EH (cell line): ENCODE measurements around the gene IGF2BP2.
A peak's percentile ranks its signal among the peaks of the same experiment; 100 is the strongest.
"Not testable (repeated sequence)": the region's sequence is repeated elsewhere in the genome, so short reads cannot be mapped to it uniquely, and the experiment has no call there.

ENCODE experiments used
- DNase-seq: peaks from one replicate; pipeline ENCODE4 v3.0.0-alpha.2; 2015; ENCODE audit warnings: low read depth

Gene IGF2BP2

DNA sequence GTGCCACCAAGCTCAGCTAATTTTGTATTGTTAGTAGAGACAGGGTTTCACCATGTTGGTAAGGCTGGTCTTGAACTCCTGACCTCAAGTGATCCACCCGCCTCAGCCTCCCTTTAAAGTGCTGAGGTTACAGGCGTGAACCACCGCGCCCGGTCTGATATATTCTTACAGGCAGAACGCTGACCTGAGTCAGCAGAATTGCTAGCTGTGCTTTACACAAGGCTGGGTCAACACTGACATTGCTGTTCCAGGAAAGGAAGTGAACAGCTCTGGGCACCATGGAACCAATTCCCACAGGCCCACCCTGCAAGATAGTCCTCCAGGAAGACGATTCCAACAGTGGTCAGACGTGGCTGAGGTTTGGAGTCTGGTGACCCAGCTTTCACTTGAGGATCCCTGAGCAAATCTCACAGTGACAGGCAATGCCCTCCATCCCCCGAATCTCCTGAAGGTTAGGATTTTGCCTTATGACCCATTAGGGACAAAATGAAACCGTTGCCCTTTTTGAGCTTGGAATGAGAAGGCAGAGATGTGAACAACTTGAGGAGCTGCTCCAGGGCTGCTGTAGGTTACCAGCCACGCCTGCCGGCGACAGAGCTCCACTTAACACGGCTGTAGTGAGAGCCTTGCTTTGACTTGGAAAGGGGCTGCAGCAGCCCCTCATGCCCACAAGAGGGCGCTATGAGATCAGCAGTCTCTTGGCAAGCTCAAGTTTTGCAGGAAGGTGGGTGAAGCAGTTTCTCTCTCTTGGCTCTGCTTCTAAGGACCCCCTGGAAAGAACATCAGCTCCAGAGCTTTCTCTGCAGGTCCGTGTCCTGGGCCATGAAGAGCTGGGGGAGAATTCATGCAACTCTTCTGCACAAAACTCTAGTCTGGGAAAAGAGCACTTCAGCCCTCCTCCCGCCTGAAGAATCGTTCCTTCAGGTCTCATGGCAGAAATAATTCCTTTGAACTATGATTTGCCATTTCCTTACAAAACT lies 164.6 kb downstream of the IGF2BP2 start:
- DNase-seq = peak; percentile 81

DNA sequence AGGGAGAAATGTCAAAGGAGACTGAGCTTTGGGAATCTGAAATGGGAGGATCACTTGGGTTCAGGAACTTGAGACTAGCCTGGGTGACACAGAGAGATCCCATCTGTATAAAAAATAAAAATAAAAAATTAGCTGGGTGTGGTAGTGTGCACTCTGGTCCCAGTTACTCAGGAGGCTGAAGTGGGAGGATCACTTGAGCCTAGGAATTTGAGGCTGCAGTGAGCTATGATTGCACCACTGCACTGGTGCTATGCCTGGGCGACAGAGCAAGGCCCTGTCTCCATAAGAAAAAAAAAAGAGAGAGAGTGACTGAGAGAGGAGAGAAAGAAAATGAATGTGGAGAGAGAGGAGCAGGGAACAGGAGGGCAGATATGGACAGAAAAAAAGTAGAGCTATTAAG lies 165.9 kb downstream of the IGF2BP2 start:
- no peak for DNase-seq

- DNase-seq = peak; percentile 100
Measured at GRCh38 chr3:185658504-185658912, 166.3 kb downstream of the IGF2BP2 start.

- DNase-seq = no peak
Measured at GRCh38 chr3:185657691-185658503, 166.9 kb downstream of the IGF2BP2 start.

DNA sequence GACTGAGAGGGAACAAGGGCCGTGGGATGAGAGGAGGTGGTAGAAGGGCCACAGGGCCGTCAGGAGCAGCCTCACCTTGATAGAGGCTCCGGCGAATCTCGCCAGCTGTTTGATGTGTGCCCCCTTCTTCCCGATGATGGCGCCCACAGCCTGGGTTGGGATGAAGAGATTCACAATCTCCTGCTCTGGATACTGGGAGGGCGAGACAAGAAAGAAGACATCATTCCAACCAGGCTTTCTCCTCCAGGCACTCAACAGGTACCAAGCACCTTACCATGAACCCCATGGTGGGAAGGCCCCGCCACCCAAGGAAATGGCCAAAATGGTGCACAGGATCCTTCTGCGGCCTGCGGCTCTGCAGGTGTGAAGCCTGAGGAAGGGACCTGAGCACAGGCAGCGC lies 167.6 kb downstream of the IGF2BP2 start:
- no peak for DNase-seq

DNA sequence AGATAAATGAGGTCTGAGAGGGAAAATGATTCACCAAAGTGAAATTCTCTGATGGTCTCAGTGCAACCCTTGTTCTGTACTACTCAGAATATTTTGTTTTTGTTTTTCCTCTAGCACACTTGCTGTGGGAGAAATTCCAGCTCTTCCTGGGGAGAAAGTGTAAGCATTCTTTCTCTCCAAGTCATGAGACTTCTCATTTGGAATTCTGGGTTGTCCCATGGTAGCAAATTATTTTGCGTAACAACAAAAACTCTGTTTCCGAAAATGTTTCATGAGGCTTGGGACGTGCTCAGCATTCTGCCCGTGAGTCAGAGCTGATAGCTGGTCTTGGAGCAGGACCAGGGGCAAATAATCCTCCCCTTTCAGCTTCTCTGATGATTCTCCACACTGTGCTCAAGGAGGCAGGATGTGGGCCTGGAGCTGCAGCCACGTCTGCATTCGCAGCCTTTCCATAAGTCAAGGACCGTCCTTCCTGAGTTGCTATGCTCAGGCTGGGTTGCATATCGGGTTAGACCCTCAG lies 168.5 kb downstream of the IGF2BP2 start:
- DNase-seq = peak; percentile 100

DNA sequence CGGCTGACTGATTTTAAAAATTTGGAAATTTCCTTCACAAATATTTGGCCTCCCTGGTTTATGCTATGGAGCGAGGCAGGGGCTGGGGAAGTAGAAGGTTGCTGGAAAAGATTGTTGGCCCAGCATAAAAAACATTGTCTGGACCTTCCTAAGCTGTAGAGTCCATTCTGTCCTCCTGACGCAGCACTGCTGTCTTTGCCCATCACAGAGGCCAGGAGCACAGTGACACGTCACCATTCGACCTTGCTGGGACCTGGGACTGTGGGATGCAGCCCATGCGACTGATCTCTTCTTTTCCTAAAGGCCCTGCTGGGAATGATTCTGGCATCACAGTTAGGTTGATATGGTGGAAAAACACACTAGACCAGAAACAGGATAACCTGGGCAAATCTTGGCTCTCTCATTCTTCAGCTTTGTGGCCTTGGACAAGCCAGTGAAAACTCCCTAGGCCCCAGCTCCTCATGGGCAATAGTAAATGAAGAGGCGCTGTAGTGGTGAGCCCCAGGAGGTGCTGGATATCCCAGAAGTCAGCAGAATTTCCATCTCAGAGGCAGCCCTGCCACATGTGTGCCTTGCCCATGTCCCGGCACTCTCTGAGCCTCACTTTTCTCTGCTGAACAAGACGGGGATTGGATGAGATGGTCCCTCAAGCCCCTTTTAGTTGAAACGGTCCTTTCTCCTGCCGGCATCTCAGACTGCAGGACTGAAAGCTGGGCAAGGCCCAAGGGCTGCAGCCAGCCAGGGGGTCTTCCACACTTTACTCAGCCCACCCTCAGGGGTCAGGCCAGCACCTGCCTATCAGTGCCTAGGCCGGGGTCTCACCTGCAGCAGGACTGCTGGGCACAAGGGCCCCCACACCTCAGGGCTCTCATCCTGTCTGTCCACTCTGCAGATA lies 169.2 kb downstream of the IGF2BP2 start:
- no peak for DNase-seq

DNA sequence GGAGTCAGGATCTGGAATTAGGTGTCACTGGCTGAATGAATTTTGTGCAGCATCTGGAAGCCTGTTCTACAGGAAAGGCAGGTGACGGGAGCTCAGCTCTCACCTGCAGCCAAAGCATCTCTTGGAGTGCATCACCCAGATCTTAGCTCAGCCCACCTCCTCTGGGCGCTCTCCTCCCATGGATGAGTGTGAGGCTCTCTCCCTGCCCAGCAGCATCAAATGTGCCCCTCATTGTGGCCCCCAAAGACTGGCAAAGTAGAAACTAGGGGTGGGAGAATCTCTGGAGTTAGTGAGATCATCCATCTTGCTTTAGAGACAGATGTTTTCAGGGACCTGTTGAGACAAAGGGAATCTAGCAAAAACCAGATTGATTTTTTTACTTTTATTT lies 170.1 kb downstream of the IGF2BP2 start:
- DNase-seq = no peak

- DNase-seq = no peak
Measured at GRCh38 chr3:185653949-185654757, 170.7 kb downstream of the IGF2BP2 start.

GRCh38 chr3:185651971-185652370 lies 172.9 kb downstream of the IGF2BP2 start:
- DNase-seq = no peak

- DNase-seq = no peak
Measured at GRCh38 chr3:185649414-185649813, 175.4 kb downstream of the IGF2BP2 start.

- DNase-seq = no peak
Measured at GRCh38 chr3:185648396-185648795, 176.4 kb downstream of the IGF2BP2 start.

DNA sequence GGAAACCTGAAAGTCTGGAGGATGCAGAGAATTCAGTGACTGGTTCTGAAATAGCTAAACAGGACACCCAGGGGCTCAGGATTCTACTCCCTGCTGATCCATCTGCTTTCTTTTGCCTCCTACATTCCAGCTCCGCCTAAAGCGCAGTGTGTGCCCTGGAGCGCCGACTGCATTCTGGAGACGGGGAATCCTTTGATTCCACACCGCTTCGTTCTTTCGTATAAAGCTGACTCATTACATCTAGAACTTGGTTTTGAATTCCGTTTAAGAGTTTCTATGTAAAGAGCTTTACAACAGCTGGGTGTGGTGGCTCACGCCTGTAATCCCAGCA lies 177.0 kb downstream of the IGF2BP2 start:
- DNase-seq = no peak

DNA sequence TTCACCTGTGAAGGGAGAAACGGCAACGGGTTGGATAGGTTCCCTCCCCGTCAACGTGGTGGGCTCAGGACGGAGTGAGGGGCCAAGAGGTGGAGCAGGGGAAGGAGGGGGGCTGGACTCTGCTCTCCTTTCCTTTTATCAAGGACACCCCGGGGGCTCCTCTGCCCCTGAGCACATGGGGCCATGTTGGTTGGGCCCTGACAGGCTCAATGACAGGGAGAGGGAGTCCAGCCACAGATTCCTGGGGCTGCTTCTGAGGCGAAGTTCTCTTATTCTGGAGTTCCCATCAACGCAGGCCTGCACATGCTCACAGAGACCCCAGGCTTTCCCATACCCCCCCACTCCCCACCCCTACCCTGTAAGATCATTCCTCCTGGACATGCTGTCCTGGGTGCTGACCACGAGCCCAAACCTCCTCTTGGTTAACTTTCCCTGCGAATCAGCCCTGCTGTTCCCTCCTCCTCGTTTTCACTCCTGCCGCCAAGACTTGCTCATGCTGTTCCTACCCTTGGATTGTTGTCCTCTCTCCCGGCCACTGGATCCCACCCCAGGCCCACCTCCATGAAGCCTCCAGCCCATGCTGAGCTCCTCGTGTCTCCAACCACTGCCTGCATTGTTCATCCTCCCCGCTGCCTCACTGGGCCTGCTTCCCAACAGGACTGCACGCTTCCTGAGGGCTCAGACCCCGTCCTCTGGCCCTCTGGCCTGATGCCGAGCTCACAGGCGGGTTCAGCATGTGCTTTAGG lies 177.5 kb downstream of the IGF2BP2 start:
- no peak for DNase-seq

DNA sequence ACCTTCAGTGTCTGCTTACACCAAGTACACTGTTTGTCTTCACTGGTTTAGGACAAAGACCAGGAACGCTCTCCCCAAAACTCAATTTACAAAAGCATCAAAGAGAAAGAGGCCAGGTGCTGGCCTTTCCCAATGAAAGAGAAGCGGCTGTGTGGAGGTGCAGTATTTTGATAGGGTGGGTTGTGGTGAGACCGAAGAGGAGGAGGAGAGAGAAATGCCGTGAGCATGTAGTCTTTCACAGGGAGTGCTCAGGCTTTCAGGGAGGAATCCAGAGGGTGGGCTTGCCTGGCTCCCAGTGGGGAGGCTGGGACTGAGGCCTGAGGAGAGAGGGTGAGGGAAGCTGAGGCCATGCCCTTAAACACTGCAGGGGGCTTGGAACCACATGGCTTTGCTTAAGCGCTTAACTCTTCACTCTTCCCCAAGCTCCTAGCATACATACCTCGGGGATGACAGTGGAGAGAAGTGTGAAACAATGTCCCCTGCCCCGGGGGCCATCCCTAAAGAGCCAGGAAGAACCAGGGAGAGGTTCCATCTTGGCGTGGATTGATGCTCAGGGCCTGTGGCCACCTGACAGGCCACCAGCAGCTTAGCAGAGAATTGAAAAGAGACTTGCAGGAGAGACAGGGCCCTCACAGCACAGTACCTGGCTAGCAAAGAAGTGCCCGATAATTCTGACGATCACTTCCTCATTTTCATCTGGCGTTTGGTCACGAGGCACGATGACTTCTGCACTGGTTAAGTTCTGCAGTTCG lies 178.3 kb downstream of the IGF2BP2 start:
- no peak for DNase-seq

DNA sequence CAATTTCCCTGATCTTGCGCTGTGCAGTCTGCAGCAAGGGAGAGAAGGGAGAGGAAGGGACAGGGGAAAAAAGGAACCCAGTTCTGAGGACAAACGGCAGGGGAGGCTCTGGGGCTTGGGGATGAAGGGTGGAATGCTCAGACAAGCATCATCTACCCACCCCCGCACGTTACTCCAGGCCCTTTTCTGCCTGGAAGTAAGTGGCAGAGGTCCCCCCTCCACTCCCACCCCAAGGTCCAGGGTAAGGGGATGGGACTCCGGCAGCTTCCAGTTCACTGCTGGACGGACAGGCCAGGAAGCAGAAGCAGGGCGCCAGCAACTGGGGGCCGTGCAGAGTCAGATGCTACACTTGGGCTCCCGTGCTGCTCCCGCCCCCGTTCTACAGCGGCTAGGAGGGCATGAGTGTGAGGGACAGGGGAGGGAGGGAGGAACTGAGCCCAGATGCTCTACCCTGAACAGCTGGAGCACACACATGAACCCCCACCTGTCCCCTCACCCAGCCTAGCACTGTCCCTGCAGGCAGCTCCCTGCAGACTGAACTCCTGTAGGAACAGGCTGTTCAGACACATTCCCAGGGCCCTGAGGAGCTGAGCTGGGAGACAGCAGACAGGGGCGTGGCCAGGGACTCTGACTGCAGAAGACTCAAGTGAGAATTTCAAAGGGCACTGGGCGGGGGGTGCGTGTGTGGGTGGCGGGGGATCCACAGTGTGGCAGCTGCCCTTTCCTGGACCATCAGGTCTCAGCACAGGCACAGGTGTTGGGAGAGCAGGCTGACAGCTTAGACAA lies 179.1 kb downstream of the IGF2BP2 start:
- no peak for DNase-seq

DNA sequence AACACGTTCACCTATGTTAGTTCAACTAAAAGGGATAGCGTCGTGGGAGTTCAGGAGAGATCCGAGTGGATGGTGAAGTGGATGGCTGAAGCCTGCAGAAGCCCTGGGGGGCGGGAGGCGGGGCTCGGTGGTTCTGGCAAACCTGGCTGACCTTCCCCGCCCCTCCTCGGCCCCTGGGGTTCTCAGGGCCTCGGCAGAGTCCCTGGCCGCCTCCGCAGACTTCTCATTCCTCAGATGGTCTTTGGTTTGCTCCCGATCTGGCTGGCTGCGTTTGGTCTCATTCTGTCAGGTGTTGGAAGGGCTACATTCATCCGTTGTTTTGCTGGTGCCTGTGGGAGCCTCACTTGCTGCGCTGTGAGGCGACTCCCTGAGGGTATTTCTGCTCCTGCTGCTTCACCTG lies 179.7 kb downstream of the IGF2BP2 start:
- DNase-seq = not testable (repeated sequence)

DNA sequence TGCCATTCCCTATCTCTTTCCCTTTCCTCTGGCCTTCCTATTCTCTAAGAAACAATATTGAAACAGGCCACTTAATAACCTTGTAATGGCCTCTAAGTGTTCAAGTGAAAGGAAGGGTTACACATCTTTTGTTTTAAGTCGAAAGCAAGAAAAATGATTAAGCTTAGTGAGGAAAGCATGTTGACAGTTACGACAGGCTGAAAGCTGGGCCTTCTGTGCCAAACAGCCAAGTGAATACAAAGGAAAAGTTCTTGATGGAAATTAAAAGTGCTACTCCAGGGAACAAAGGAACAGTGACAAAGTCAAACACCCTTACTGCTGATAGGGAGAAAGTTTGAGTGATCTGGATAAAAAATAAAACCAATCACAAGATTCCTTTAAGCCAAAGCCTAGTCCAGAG lies 184.5 kb downstream of the IGF2BP2 start:
- DNase-seq = no peak
